GM18526 (cell line): Measurements from ENCODE around the gene CREB3L2.

Experiments
- POLR2A ChIP-seq: IDR thresholded peaks from 3 replicates; pipeline ENCODE4 v1.6.1; 2011; ENCODE audit not compliant: insufficient read length; ENCODE audit errors: extremely low read depth

CREB3L2 gene

GRCh38 chr7:137895301-137896221 lies 106.3 kb downstream of the CREB3L2 start:
- no peak for TF ChIP-seq POLR2A

- TF ChIP-seq POLR2A: no peak
Observed at GRCh38 chr7:137893143-137893742, 108.6 kb downstream of the CREB3L2 start.

GRCh38 chr7:137891016-137891655 lies 110.8 kb downstream of the CREB3L2 start:
- TF ChIP-seq POLR2A: no peak

GRCh38 chr7:137890449-137890921 lies 111.4 kb downstream of the CREB3L2 start:
- TF ChIP-seq POLR2A: no peak

- no peak for TF ChIP-seq POLR2A
Observed at GRCh38 chr7:137888241-137888640, 113.6 kb downstream of the CREB3L2 start.

- TF ChIP-seq POLR2A: no peak
Observed at GRCh38 chr7:137886746-137887145, 115.1 kb downstream of the CREB3L2 start.

- no peak for TF ChIP-seq POLR2A
Observed at GRCh38 chr7:137886281-137886680, 115.6 kb downstream of the CREB3L2 start.

- TF ChIP-seq POLR2A: no peak
Observed at GRCh38 chr7:137885678-137886077, 116.2 kb downstream of the CREB3L2 start.

- no peak for TF ChIP-seq POLR2A
Observed at GRCh38 chr7:137882806-137883205, 119.1 kb downstream of the CREB3L2 start.

- TF ChIP-seq POLR2A: no peak
Observed at GRCh38 chr7:137882261-137882668, 119.6 kb downstream of the CREB3L2 start.

- no peak for TF ChIP-seq POLR2A
Observed at GRCh38 chr7:137881607-137882260, 120.2 kb downstream of the CREB3L2 start.

GRCh38 chr7:137880432-137880831 lies 121.5 kb downstream of the CREB3L2 start:
- no peak for TF ChIP-seq POLR2A

GRCh38 chr7:137879357-137880158 lies 122.3 kb downstream of the CREB3L2 start:
- TF ChIP-seq POLR2A: no peak

GRCh38 chr7:137878333-137878961 lies 123.4 kb downstream of the CREB3L2 start:
- no peak for TF ChIP-seq POLR2A
